Astrocyte (in vitro differentiated cells and primary cell): ENCODE measurements around the gene PLCB4.

Experiments used
- CTCF ChIP-seq: IDR thresholded peaks from 2 replicates; pipeline ENCODE4 v1.5.1; 2011; ENCODE audit warnings: low read depth, mild to moderate bottlenecking, inconsistent platforms, low read length, moderate library complexity; ENCODE audit not compliant: insufficient read depth
- EZH2 ChIP-seq: IDR thresholded peaks from 2 replicates; pipeline ENCODE4 v1.6.1; 2012; ENCODE audit warnings: mild to moderate bottlenecking, low read length, inconsistent platforms; ENCODE audit not compliant: insufficient read depth

- TF ChIP-seq CTCF (no peak), EZH2 (no peak)
These were observed 341.1 kb downstream of the PLCB4 start for GRCh38 chr20:9409981-9410380.
